OCI-LY1 (cell line): ENCODE results near the gene CLK1.

Source experiments
- H2AFZ ChIP-seq: fragments of 200-600 bp; sonication (generic), shearing (Covaris generic); 2 replicates; pipeline ENCODE4 v1.6.0; 2014; ENCODE audit warnings: antibody characterized with exemption, mild to moderate bottlenecking, low read length
- H3F3A ChIP-seq: fragments of 200-600 bp; sonication (generic), shearing (Covaris generic); 2 replicates; pipeline ENCODE4 v1.6.0; 2014; ENCODE audit warnings: mild to moderate bottlenecking, antibody characterized with exemption, low read length, moderate library complexity; ENCODE audit not compliant: insufficient read depth
- H3K27ac ChIP-seq: fragments of 200-600 bp; sonication (generic); 2 replicates; pipeline ENCODE4 v1.5.1; 2014; ENCODE audit warnings: low read length, mixed run types, mild to moderate bottlenecking, low read depth; ENCODE audit not compliant: poor library complexity, severe bottlenecking
- H3K27me3 ChIP-seq: fragments of 200-600 bp; sonication (generic); 2 replicates; pipeline ENCODE4 v1.6.0; 2014; ENCODE audit warnings: antibody characterized with exemption, mild to moderate bottlenecking, low read length, moderate library complexity; ENCODE audit not compliant: insufficient read depth
- H3K36me3 ChIP-seq: fragments of 200-600 bp; sonication (generic); 2 replicates; pipeline ENCODE4 v1.6.1; 2014; ENCODE audit warnings: mild to moderate bottlenecking, antibody characterized with exemption, low read length, moderate library complexity, mixed read lengths; ENCODE audit not compliant: insufficient read depth
- H3K4me1 ChIP-seq: fragments of 200-600 bp; sonication (generic); 2 replicates; pipeline ENCODE4 v1.5.1; 2014; ENCODE audit warnings: mild to moderate bottlenecking, low read length, moderate library complexity; ENCODE audit not compliant: insufficient read depth, severe bottlenecking
- H3K4me2 ChIP-seq: fragments of 200-600 bp; sonication (generic), shearing (Covaris generic); 2 replicates; pipeline ENCODE4 v1.6.1; 2014; ENCODE audit warnings: low read length
- H3K4me3 ChIP-seq: fragments of 200-600 bp; sonication (generic); 2 replicates; pipeline ENCODE4 v1.5.1; 2014; ENCODE audit warnings: low read length, low read depth, mild to moderate bottlenecking, mixed read lengths; ENCODE audit not compliant: poor library complexity, severe bottlenecking
- H3K79me2 ChIP-seq: fragments of 200-600 bp; shearing (Covaris generic); 2 replicates; pipeline ENCODE4 v1.6.1; 2016; ENCODE audit warnings: mixed run types, low read length, mixed read lengths; ENCODE audit not compliant: insufficient read depth
- H3K9ac ChIP-seq: fragments of 200-600 bp; sonication (generic), shearing (Covaris generic); 2 replicates; pipeline ENCODE4 v1.6.1; 2014; ENCODE audit warnings: mild to moderate bottlenecking, low read length, mixed read lengths
- H3K9me2 ChIP-seq: fragments of 200-600 bp; sonication (generic), shearing (Covaris generic); 2 replicates; pipeline ENCODE4 v1.6.1; 2014; ENCODE audit warnings: low read depth, mild to moderate bottlenecking, low read length, mixed read lengths
- H3K9me3 ChIP-seq: fragments of 200-600 bp; shearing (Covaris generic); 2 replicates; pipeline ENCODE4 v1.6.1; 2014; ENCODE audit warnings: low read length, mixed read lengths
- H4K20me1 ChIP-seq: fragments of 200-600 bp; sonication (generic), shearing (Covaris generic); 2 replicates; pipeline ENCODE4 v1.6.0; 2016; ENCODE audit warnings: mild to moderate bottlenecking, low read length; ENCODE audit not compliant: insufficient read depth
- EZH2 ChIP-seq: fragments of 200-600 bp; sonication (generic), shearing (Covaris generic); IDR thresholded peaks from 2 replicates; pipeline ENCODE4 v1.8.0; 2017; ENCODE audit warnings: borderline replicate concordance, mixed run types, mild to moderate bottlenecking, antibody characterized with exemption, low read length, moderate library complexity, mixed read lengths
- TF ChIP-seq, protein P1 (sequence below): fragments of 200-600 bp; sonication (generic), shearing (Covaris generic); IDR thresholded peaks from 2 replicates; pipeline ENCODE4 v1.5.1; 2017; ENCODE audit warnings: mild to moderate bottlenecking, antibody characterized with exemption, low read length, moderate library complexity, mixed read lengths

CLK1 gene

DNA sequence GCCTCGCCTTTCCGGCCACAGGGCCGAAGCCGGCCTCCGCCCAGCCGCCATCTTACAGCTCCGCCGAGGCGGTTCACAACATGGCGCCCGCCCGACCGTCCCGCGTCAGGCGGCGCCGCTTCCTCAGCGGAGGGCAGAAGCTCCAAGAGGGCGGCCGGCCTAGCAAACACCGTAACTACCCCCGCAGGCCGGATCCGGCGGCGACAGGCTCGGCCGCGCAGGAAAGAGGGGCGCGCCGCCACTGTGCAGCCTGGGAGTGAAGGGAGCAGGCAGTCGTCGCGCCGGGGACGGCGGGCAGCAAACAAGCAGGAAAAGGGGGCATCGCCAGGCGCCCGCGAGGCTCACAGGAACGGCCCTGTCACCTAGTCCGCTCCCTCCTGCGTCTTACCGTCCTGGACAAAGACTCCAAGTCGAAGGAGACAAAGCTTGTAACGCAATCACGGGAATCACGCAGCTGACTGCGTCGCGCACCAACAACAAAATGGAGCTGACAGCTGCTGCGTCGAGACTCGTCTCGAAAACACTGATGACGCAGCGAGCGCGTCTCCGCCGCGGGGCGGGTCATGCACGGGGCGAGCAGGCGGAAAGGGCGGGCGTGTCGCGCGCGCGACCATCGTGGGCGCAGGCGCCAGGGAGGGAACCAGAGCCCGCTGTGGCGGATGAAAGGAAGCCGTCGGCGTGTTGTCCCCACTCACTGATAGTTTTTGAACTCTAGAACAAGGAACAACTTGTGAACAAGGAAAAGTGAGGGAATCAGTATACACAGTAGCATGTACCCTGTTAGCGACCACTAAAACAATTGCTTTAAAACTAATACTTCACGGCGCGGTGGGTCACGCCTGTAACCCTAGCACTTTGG, at the start of gene CLK1:
Gene CLK1, minus strand, starts transcription at position 483 of the 859 bp plus-strand sequence. CDS start 2,796 bp downstream, outside the sequence.
- Histone ChIP-seq H3K79me2 (peaks cover 50% of the 10 kb centered on the region), H3K27ac (peak within 1 kb of the TSS; percentile 84), H3F3A (no peaks in the 10 kb centered on the region), H3K4me2 (peak within 1 kb of the TSS; percentile 86), H4K20me1 (peaks cover 3% of the 10 kb centered on the region; the same call in 1 of the 2 replicates), H3K9ac (peak within 1 kb of the TSS; percentile 96), H3K9me2 (no peaks in the 10 kb centered on the region), H3K4me3 (peak within 1 kb of the TSS; percentile 79), H3K4me1 (peaks cover 25% of the 10 kb centered on the region), H3K27me3 (no peaks in the 10 kb centered on the region), H3K9me3 (no peaks in the 10 kb centered on the region), H3K36me3 (peaks cover 41% of the 10 kb centered on the region), H2AFZ (peak within 1 kb of the TSS; percentile 72; the same call in 1 of the 2 replicates)
- no peak for TF ChIP-seq EZH2
- TF ChIP-seq, protein P1, sequence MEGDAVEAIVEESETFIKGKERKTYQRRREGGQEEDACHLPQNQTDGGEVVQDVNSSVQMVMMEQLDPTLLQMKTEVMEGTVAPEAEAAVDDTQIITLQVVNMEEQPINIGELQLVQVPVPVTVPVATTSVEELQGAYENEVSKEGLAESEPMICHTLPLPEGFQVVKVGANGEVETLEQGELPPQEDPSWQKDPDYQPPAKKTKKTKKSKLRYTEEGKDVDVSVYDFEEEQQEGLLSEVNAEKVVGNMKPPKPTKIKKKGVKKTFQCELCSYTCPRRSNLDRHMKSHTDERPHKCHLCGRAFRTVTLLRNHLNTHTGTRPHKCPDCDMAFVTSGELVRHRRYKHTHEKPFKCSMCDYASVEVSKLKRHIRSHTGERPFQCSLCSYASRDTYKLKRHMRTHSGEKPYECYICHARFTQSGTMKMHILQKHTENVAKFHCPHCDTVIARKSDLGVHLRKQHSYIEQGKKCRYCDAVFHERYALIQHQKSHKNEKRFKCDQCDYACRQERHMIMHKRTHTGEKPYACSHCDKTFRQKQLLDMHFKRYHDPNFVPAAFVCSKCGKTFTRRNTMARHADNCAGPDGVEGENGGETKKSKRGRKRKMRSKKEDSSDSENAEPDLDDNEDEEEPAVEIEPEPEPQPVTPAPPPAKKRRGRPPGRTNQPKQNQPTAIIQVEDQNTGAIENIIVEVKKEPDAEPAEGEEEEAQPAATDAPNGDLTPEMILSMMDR, result no peak

DNA sequence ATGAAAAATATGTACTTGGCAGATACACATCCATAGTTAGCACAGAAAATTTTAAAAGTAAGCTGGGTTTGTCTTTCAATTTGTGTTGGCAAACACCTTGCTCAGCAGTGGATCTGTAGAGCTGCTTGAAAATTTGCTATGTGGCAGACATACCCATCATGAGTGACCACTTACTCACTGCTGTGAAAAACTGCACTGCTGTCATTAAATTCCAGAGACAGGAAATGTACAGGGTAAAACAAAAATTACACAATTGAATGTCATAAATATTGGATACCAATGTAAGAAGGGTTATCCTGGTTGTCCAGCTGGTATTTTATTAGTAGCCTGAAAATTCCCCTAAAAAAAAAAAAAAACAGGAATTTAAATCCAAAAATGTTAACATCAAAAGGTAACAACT, 49.2 kb upstream of the CLK1 start:
- no peak overlapping the region for H3K9ac ChIP-seq
- H3K27me3 ChIP-seq, result no peaks in the 10 kb centered on the region
- TF ChIP-seq EZH2, result no peak
- TF ChIP-seq, protein P1, result no peak
- H2AFZ ChIP-seq, result no peak overlapping the region
- no peak overlapping the region for H3K4me3 ChIP-seq
- no peaks in the 10 kb centered on the region for H3F3A ChIP-seq
- H3K4me1 ChIP-seq, result no peaks in the 10 kb centered on the region
- H3K79me2 ChIP-seq, result no peaks in the 10 kb centered on the region
- H4K20me1 ChIP-seq, result no peaks in the 10 kb centered on the region
- H3K36me3 ChIP-seq, result peaks cover 69% of the 10 kb centered on the region
- no peak overlapping the region for H3K4me2 ChIP-seq
- no peak overlapping the region for H3K27ac ChIP-seq
- H3K9me3 ChIP-seq, result no peaks in the 10 kb centered on the region
- no peaks in the 10 kb centered on the region for H3K9me2 ChIP-seq

DNA sequence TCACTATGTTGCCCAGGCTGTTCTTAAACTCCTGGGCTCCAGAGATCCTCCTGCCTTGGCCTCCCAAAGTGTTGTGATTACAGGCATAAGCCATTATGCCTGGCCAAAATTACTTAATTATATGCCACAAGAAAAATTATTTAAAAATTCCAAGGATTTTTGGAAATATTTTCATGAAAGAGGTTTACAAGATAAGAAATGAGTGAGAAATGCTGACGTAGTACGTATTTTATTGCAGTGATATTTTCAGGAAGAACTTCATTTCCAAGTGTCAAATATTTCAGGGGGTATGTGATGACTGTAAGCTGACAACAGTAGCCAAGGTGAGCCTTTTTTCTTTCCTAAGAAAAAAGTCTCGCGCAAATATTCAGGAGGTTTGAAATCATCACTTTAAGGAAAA, 45.5 kb upstream of the CLK1 start:
- no peaks in the 10 kb centered on the region for H3F3A ChIP-seq
- no peaks in the 10 kb centered on the region for H3K4me1 ChIP-seq
- H3K9me2 ChIP-seq, result no peaks in the 10 kb centered on the region
- no peaks in the 10 kb centered on the region for H4K20me1 ChIP-seq
- peaks cover 56% of the 10 kb centered on the region for H3K36me3 ChIP-seq
- H3K27me3 ChIP-seq, result no peaks in the 10 kb centered on the region
- no peak for TF ChIP-seq EZH2
- TF ChIP-seq, protein P1, result no peak
- H3K79me2 ChIP-seq, result no peaks in the 10 kb centered on the region
- no peak overlapping the region for H2AFZ ChIP-seq
- no peak overlapping the region for H3K4me2 ChIP-seq
- no peaks in the 10 kb centered on the region for H3K9me3 ChIP-seq
- H3K9ac ChIP-seq, result no peak overlapping the region
- no peak overlapping the region for H3K27ac ChIP-seq
- H3K4me3 ChIP-seq, result no peak overlapping the region
